ENCODE results near the gene CFAP119.

The CFAP119 gene

DNA sequence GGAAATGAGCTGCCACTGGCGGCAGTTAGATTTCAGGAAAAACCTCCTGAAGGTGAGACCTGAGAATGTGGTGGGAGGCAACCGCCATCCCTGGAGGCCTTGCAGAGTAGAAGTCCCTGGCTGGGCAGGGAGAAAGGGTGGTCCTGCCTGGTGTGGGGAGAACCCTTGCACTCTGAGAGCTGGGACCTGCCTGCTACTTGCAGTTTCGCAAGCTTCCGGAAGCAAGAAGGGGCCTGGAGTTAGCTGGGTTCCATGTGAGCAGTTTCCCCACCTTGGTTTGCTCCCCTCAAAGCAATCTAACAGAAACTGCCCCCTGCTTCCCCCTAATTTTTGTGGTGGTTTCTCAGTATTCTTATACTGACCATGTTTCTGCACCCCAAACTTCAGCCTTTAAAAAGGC lies 18.7 kb upstream of the CFAP119 start:
- DNase-seq: no peak

GRCh38 chr16:30780021-30780420 lies 18.2 kb upstream of the CFAP119 start:
- no peak for DNase-seq

DNA sequence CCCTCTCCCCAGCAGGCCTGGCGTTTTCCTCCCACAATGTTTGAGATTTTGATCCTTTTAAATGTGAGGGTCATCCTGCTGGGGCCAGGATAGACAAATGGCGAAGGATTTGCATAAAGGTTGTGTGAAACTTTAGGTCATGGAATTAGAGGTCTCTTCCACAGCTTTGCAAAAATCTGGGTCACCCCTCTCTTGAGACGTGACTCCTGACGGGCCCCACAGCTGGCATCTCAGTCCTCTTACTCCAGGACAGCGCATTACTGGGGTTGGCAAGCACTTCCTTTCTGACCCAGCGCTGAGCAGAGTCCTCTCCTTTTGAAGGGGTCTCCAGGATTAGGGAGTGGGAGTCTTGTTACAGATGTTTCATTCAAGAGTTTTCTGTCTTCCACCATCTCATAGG lies 17.7 kb upstream of the CFAP119 start:
- DNase-seq: no peak

DNA sequence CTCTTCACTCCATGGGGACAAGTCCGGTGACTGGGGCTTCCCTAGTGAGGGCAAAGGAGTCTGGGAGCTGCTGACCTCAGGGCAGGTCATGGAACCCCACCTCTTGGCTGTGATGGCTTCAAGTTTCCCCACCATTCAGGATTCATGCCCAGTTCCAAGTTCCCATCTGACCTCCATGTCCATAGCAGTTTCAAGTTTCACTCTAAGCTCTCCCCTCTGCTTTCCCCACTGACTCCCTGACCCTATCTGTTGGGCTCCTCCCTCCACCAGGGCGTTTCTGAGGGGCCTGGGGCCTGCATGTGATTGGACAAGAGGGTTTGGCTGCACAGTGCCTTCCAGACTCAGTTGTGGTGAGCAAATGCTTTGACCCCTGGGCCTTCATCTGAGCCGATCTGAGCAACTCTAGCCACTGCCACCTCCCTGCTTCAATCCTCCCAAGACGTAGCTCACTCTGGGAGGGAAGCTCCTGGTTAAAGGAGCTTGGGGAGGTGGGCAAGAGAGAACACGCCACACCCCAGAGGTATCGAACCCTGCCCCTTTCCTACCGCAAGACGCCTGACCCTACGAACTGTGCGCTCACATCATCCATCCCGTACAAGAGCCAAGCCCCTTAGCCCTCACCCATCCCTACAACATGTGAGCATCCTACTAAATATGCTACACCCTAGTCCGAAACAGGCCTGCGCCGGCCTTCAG lies 16.8 kb upstream of the CFAP119 start:
- no peak for DNase-seq

GRCh38 chr16:30777591-30778297 lies 15.9 kb upstream of the CFAP119 start:
- no peak for DNase-seq

- DNase-seq: peak; percentile 68 to 90
Measured at GRCh38 chr16:30775392-30776188, 13.7 kb upstream of the CFAP119 start.

DNA sequence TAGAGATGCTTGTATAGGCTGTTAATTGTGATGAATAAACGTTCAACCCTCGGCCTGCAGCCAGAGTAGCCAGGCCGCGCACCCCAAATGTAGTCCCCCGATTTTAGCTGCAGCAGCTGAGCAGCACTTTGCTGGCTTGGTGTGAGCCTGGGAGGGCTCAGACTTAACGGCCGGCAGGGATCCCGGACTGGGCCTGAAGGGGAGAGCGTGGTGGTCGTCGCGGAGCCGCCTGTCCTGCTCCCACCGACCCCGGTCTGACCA lies 13.2 kb upstream of the CFAP119 start:
- DNase-seq: no peak

GRCh38 chr16:30774367-30775130 lies 12.7 kb upstream of the CFAP119 start:
- no peak for DNase-seq

DNA sequence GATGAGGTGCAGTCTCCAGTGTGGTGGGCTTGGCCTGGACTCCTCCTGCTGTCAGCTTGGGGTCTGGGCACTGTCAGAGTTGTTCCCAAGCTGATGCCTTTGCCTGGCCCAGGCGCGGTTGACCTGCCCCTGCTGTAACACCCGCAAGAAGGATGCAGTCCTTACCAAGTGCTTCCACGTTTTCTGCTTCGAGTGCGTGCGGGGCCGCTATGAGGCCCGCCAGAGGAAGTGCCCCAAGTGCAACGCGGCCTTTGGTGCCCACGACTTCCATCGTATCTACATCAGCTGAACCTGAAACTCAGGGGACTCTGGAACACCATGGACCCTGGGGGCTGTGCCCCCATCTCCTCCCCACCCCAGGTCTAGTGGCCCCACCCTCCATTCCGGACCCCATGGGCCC lies 12.0 kb upstream of the CFAP119 start:
- DNase-seq: no peak

DNA sequence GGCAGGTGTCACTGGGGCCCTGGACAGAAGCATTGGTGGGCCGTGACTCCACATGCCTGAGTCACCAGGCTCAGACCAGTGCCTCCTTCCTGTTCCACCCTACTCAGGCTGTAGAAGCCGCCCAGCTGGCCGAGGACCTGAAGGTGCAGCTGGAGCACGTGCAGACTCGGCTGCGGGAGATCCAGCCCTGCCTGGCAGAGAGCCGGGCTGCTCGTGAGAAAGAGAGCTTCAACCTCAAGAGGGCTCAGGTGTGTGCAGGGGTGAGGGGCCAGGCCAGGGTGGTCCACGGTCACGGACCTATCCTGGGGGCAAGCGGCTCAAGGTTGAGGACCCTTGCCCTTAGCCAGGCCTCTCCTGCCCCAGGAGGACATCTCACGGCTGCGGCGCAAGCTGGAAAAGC lies 9.9 kb upstream of the CFAP119 start:
- no peak for DNase-seq

DNA sequence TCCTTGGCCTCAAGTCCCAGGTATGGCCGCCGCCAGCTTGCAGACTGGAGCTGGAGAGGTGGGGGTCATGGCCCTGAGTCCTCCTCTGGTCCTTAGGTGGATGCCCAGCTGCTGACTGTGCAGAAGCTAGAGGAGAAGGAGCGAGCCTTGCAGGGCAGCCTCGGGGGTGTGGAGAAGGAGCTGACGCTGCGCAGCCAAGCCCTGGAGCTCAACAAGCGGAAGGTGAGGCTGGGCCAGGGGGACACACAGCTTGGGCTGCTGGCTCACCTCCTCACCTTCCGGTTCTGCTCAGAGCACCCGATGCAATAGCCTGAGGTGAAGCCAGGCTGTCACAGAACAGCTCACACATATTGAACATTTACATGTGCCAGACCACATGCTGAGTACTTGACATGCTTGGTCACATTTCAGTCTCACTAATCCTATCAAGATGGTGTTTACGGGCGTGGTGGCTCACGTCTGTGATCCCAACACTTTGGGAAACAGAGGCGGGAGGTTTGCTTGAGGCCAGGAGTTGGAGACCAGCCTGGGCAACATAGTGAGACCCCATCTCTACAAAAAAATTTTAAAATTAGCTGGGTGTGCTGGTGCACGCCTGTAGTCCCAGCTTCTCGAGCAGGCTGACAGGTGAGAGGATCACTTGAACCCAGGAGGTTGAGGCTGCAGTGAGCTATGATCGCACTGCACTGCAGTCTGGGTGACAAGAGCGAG lies 7.7 kb upstream of the CFAP119 start:
- DNase-seq: no peak

GRCh38 chr16:30768583-30769181 lies 6.8 kb upstream of the CFAP119 start:
- no peak for DNase-seq

DNA sequence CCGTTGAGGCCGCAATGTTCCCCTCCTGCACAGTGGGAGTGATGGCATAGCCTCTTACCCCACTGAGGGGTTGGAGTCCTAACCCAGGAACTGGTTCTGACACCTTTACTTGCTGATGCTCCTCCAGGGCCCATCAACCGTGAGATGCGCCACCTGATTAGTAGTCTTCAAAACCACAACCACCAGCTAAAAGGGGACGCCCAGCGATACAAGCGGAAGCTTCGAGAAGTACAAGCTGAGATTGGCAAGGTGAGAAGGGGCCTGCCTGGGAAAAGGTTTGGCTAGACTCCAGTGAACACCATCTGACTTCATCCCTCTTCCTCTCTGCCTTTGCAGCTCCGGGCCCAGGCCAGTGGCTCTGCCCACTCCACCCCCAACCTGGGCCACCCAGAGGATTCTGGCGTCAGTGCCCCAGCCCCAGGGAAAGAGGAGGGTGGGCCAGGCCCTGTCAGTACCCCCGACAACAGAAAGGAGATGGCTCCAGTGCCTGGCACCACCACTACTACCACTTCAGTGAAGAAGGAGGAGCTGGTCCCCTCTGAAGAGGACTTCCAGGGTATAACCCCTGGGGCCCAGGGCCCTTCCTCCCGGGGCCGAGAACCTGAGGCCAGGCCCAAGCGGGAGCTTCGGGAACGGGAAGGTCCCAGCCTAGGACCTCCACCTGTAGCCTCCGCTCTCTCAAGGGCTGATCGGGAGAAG lies 6.1 kb upstream of the CFAP119 start:
- no peak for DNase-seq

GRCh38 chr16:30766933-30767284 lies 5.0 kb upstream of the CFAP119 start:
- no peak for DNase-seq

GRCh38 chr16:30766206-30766932 lies 4.5 kb upstream of the CFAP119 start:
- no peak for DNase-seq

GRCh38 chr16:30764816-30765465 lies 3.1 kb upstream of the CFAP119 start:
- DNase-seq: no peak

GRCh38 chr16:30764086-30764485 lies 2.2 kb upstream of the CFAP119 start:
- DNase-seq: no peak

GRCh38 chr16:30762991-30763725 lies 1.3 kb upstream of the CFAP119 start:
- DNase-seq: no peak

DNA sequence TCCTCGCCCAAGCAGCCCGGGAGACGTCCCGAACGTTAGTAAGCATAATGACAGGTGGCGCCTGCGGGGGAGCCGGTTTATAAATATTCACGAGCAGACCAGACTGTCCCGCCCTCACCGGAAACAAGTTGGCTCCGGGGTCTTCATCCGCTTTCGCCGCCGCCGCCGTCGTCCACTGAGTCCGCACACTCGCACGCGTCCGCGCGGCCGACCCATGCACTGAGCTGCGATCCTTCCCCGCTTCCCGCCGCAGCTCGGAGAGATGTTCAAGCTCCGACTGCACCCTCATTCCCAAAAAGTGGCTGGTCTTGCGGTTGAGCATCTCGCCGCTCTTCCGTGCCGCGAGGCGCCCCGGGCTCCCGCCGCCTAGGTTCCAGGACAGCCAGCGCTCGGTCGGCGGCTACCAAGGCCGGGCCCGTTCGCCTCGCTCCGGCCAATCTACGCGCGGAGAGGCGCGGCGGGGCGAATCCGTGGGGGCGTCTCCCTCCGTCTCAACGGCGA lies 385 bp downstream of the CFAP119 start:
- DNase-seq: peak; percentile 18 to 67
